ENCODE measurements around the gene UGT1A1.

GRCh38 chr2:233768076-233768475, 8.0 kb downstream of the UGT1A1 start:
- TF ChIP-seq CTCF (IDR thresholded peaks at IDR 0.05) (no peak), ZFX (IDR thresholded peaks at IDR 0.05; ENCODE audit: borderline replicate concordance) (no peak)
